B cell (primary cell): ENCODE results near the gene RIT1.

Experiments used
- EZH2 ChIP-seq: IDR thresholded peaks from 2 replicates; pipeline ENCODE4 v1.6.1; 2012; ENCODE audit warnings: borderline replicate concordance, low read depth, mild to moderate bottlenecking, moderate library complexity, low read length; ENCODE audit not compliant: insufficient read depth, poor library complexity, severe bottlenecking
- TF ChIP-seq, protein P1 (sequence below): fragments of 200-600 bp; IDR thresholded peaks from one replicate; pipeline ENCODE4 v1.8.0; 2022; ENCODE audit warnings: antibody characterized with exemption, mild to moderate bottlenecking

DNA sequence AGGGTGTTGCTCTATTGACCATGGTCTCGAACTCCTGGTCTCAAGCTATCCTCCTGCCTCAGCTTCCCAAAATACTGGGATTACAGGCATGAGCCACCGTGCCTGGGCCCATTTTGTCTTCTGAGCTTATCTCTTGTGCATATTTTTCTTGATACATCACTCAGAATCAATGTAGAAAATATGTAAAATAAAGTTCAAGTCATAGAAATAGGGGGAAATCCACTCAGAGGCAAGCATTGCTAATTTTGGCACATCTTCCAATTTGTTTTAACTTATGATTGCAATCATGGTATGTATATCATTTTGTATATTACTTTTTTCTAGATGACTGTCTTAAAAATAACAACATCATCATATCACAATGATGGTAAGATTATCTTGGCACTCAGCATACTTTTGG, 21.6 kb downstream of the RIT1 start:
- TF ChIP-seq, protein P1, sequence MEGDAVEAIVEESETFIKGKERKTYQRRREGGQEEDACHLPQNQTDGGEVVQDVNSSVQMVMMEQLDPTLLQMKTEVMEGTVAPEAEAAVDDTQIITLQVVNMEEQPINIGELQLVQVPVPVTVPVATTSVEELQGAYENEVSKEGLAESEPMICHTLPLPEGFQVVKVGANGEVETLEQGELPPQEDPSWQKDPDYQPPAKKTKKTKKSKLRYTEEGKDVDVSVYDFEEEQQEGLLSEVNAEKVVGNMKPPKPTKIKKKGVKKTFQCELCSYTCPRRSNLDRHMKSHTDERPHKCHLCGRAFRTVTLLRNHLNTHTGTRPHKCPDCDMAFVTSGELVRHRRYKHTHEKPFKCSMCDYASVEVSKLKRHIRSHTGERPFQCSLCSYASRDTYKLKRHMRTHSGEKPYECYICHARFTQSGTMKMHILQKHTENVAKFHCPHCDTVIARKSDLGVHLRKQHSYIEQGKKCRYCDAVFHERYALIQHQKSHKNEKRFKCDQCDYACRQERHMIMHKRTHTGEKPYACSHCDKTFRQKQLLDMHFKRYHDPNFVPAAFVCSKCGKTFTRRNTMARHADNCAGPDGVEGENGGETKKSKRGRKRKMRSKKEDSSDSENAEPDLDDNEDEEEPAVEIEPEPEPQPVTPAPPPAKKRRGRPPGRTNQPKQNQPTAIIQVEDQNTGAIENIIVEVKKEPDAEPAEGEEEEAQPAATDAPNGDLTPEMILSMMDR, result no peak
- TF ChIP-seq EZH2, result no peak
